Loucy (cell line): Measurements from ENCODE around the gene GARIN5B.

ENCODE experiments used
- H2AFZ ChIP-seq: fragments of 200-600 bp; sonication (generic); 2 replicates; pipeline ENCODE4 v1.6.0; 2016; ENCODE audit warnings: antibody characterized with exemption, mild to moderate bottlenecking, low read length, moderate library complexity
- H3F3A ChIP-seq: fragments of 200-600 bp; 2 replicates; pipeline ENCODE4 v1.6.0; 2016; ENCODE audit warnings: antibody characterized with exemption, low read depth, mild to moderate bottlenecking
- H3K27me3 ChIP-seq: fragments of 200-600 bp; sonication (generic); 2 replicates; pipeline ENCODE4 v1.6.1; 2014; ENCODE audit warnings: low read length, mild to moderate bottlenecking; ENCODE audit not compliant: insufficient read depth, poor library complexity, severe bottlenecking
- H3K36me3 ChIP-seq: fragments of 200-600 bp; sonication (generic); 2 replicates; pipeline ENCODE4 v1.6.1; 2016; ENCODE audit warnings: low read length; ENCODE audit not compliant: insufficient read depth
- H3K4me1 ChIP-seq: fragments of 200-600 bp; sonication (generic); 2 replicates; pipeline ENCODE4 v1.5.1; 2014; ENCODE audit warnings: low read length, mild to moderate bottlenecking; ENCODE audit not compliant: insufficient read depth, poor library complexity, severe bottlenecking
- H3K4me2 ChIP-seq: fragments of 200-600 bp; sonication (generic); 2 replicates; pipeline ENCODE4 v1.6.0; 2014; ENCODE audit warnings: antibody characterized with exemption, low read length, low read depth, mild to moderate bottlenecking; ENCODE audit not compliant: poor library complexity, severe bottlenecking
- H3K4me3 ChIP-seq: fragments of 200-600 bp; sonication (generic); 2 replicates; pipeline ENCODE4 v1.5.1; 2014; ENCODE audit warnings: low read length, mild to moderate bottlenecking, mixed read lengths; ENCODE audit not compliant: poor library complexity, severe bottlenecking
- H3K79me2 ChIP-seq: fragments of 200-600 bp; sonication (generic); 2 replicates; pipeline ENCODE4 v1.6.1; 2014; ENCODE audit warnings: low read length; ENCODE audit not compliant: insufficient read depth
- H3K9ac ChIP-seq: fragments of 200-600 bp; sonication (generic); 2 replicates; pipeline ENCODE4 v1.6.0; 2014; ENCODE audit warnings: mild to moderate bottlenecking, low read depth, low read length, moderate library complexity; ENCODE audit not compliant: poor library complexity, severe bottlenecking
- H3K9me2 ChIP-seq: fragments of 200-600 bp; sonication (generic); replicated peaks from 2 replicates; pipeline ENCODE4 v1.6.1; 2016; ENCODE audit warnings: low read depth, low read length, mixed read lengths
- H3K9me3 ChIP-seq: fragments of 200-600 bp; sonication (generic); 2 replicates; pipeline ENCODE4 v1.6.1; 2014; ENCODE audit warnings: mild to moderate bottlenecking, antibody characterized with exemption, low read length, low read depth; ENCODE audit not compliant: insufficient read depth
- H4K20me1 ChIP-seq: fragments of 200-600 bp; sonication (generic); 2 replicates; pipeline ENCODE4 v1.6.0; 2014; ENCODE audit warnings: antibody characterized with exemption, low read length, mild to moderate bottlenecking; ENCODE audit not compliant: insufficient read depth, poor library complexity, severe bottlenecking
- CTCF ChIP-seq: fragments of 200-600 bp; sonication (generic); conservative IDR thresholded peaks from 2 replicates; pipeline ENCODE4 v1.5.1; 2014; ENCODE audit warnings: mild to moderate bottlenecking, antibody characterized with exemption, low read length
- EZH2phosphoT487 ChIP-seq: fragments of 200-600 bp; IDR thresholded peaks from 2 replicates; pipeline ENCODE4 v1.6.1; 2018; ENCODE audit warnings: antibody characterized with exemption, mild to moderate bottlenecking, moderate library complexity, borderline replicate concordance

The GARIN5B gene

GRCh38 chr19:55368106-55368505 lies 5.0 kb upstream of the GARIN5B start:
- H3K9me2 ChIP-seq = no peaks in the 10 kb centered on the region
- no peaks in the 10 kb centered on the region for H3K79me2 ChIP-seq
- H3K9ac ChIP-seq = no peak overlapping the region
- no peaks in the 10 kb centered on the region for H3K4me1 ChIP-seq
- H3F3A ChIP-seq = no peaks in the 10 kb centered on the region
- H3K27me3 ChIP-seq = no peaks in the 10 kb centered on the region
- H3K4me3 ChIP-seq = no peak overlapping the region
- no peak overlapping the region for H3K4me2 ChIP-seq
- no peaks in the 10 kb centered on the region for H3K36me3 ChIP-seq
- H3K9me3 ChIP-seq = no peaks in the 10 kb centered on the region
- H4K20me1 ChIP-seq = no peaks in the 10 kb centered on the region
- no peak overlapping the region for H2AFZ ChIP-seq
- TF ChIP-seq CTCF = no peak
- no peak for TF ChIP-seq EZH2phosphoT487

- TF ChIP-seq EZH2phosphoT487 (no peak), CTCF (no peak)
- H3K4me2 ChIP-seq = no peak overlapping the region
- no peaks in the 10 kb centered on the region for H3K36me3 ChIP-seq
- H3K79me2 ChIP-seq = no peaks in the 10 kb centered on the region
- no peak overlapping the region for H3K9ac ChIP-seq
- H4K20me1 ChIP-seq = no peaks in the 10 kb centered on the region
- H3K4me3 ChIP-seq = no peak overlapping the region
- no peaks in the 10 kb centered on the region for H3K9me3 ChIP-seq
- no peaks in the 10 kb centered on the region for H3K4me1 ChIP-seq
- no peak overlapping the region for H2AFZ ChIP-seq
- no peaks in the 10 kb centered on the region for H3K9me2 ChIP-seq
- no peaks in the 10 kb centered on the region for H3K27me3 ChIP-seq
- no peaks in the 10 kb centered on the region for H3F3A ChIP-seq
These were observed 3.7 kb upstream of the GARIN5B start for GRCh38 chr19:55366790-55367189.

- Histone ChIP-seq H3K9me3 (no peaks in the 10 kb centered on the region), H3K27me3 (no peaks in the 10 kb centered on the region), H3K4me3 (no peak overlapping the region), H3K36me3 (no peaks in the 10 kb centered on the region), H3K4me1 (no peaks in the 10 kb centered on the region), H3K9me2 (no peaks in the 10 kb centered on the region), H3K9ac (no peak overlapping the region), H4K20me1 (no peaks in the 10 kb centered on the region), H3K4me2 (no peak overlapping the region), H2AFZ (no peak overlapping the region), H3K79me2 (no peaks in the 10 kb centered on the region), H3F3A (no peaks in the 10 kb centered on the region)
- no peak for TF ChIP-seq CTCF
- no peak for TF ChIP-seq EZH2phosphoT487
These were observed 2.9 kb upstream of the GARIN5B start for GRCh38 chr19:55365964-55366363.
